ENCODE data around the gene RDH11.
A peak's percentile ranks its signal among the peaks of the same experiment; 100 is the strongest.
"Not testable (repeated sequence)": the region's sequence is repeated elsewhere in the genome, so short reads cannot be mapped to it uniquely, and the experiment has no call there.

The RDH11 gene

DNA sequence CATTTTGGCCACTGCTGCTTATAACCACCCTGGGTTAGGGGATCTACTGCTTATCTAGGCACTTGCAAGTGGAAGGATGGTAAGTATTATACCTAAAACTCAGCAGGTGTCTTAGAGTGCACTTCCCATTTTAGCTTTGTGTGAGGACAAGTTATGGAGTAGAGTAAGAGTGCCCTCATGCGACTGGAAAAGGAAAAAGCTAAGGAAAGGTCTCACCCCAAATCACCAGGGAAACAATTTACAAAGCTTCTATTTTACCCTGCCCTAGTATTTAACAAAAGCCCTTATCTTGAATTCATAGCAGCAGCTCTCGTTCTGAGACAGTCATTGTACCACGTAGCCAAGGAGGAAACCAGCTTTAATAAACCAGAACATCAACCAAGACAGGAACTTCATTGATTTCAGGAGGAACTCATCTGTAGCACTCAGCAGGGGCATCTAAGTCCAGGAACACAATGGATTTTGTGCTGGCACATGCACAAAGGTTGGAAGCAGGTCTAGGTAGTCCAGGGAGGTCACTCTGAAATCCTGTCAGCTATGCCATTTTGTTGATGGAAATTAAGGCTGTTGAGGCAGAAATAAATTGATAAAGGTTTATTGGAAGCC lies 9.0 kb upstream of the RDH11 start:
- peak in 15 of 51 donors; percentile 5 to 86 (median 19) for DNase-seq

- no peak for DNase-seq
Observed at GRCh38 chr14:67703997-67704396, 8.4 kb upstream of the RDH11 start.

DNA sequence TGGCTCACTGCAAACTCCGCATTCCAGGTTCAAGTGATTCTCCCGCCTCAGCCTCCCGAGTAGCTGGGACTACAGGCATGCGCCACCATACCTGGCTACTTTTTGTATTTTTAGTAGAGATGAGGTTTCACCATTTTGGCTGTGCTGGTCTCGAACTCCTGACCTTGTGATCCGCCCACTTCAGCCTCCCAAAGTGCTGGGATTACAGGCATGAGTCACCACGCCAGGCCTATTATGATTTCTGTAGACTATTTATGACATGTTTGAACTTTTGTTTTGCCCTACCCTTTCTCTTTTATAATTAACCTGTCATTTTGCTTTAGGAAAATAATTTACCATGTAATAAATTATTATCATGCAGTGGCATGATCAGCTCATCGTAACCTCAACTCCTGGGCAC lies 5.9 kb upstream of the RDH11 start, which contains the start of gene RDH12:
Gene RDH12, plus strand, starts transcription at position 395 of the 400 bp plus-strand sequence. CDS start 20,757 bp downstream, outside the sequence.
- not testable (repeated sequence) for DNase-seq

DNA sequence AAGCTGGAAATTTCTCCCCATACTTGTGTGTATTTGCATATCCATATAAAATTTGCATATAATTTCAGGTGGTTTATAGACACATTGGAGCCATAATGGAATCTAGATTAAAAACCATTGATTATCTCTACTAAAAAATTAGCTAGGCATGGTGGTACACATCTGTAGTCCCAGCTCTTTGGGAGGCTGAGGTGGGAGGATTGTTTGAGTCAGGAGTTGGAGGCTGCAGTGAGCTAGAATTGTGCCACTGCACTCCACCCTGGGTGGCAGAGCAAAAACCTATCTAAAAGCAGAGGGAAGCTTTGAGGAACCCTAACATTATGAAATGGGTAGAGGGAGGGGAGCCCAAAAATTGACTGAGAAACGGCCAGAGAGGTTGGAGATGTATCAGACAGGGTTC lies 2.6 kb upstream of the RDH11 start:
- no peak for DNase-seq

- no peak for DNase-seq
Observed at GRCh38 chr14:67697006-67697405, 1.4 kb upstream of the RDH11 start.

DNA sequence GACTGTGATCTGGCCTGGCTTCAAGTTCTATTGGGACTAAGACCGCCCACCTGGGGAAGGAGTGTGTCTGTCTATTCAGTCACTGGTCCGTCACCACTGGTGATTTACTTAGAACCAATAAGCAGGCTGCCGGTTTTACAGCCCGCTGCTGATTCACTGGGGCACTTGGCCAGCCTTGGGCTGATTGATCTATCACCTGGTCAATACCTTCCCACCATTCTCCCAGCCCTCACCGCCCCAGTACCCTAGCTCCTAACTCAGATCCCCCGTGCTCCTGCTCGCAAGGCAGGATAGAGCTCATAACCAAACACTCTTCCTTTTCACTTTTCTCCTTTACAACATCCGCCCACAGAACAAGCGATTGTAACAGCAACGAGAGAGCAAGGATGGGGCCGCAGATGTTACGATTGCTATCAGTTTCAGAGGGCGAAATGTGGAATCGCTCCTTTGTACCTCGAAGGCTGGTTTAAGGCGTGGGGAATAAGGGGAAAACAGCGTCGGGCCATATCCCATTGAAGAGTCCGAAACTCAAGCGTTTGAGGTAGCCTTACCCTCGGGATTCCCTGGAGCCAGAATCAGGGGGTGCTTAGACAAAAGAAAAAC lies 672 bp downstream of the RDH11 start:
- DNase-seq = peak in 40 of 51 donors; percentile 7 to 85 (median 47)

DNA sequence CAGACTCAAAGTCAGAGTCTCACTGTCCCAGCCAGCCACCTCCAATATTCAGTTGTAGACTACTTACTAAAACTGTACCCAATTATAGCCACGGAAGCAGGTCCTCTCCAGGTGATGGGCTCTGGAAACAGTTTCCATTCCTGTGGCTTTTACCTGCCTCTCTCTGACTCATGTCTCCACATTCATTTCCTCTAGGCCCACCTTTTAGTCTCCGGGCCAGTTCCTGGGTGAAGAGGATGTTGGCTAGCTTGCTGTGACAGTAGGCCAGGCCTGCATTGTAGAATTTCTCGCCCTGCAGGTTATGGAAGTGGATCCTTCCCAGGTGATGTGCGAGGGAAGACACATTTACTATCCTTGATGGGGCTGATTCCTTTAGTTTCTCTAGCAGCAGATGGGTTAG lies 5.6 kb downstream of the RDH11 start:
- DNase-seq = no peak

DNA sequence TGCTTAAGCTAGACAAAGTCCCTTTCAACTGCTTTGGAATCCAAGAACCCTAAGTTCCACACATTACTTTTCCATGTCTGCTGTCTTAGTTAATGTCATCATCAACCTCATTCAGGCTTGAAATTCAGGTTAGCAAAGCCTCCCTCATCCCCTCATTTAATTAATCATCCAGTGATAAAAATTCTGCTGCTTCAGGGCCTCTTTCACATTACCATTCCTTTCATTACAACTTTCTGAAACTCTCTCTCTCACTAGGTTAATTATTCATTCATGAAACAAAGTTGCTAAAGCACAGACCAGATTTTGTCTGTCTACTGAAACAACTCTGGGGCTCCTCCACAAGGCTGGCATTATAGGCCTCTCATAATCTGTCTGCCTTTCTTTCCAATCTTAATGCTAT lies 11.7 kb downstream of the RDH11 start:
- DNase-seq = no peak

DNA sequence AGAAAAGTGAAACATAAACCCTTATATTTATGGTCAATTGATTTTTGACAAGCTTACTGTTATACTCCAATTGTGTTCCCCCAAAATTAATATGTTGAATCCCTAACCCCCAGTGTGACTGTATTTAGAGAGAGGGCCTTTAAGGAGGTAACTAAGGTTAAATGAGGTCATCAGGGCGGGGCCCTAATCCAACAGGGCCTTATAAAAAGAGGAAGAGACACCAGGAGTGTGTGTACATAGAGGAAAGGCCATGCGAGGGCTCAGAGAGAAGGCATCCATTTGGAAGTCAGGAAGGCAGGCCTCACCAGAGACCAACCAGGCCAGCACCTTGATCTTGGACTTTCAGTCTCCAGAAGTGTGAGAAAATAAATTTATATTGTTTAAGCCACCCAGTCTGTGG lies 14.6 kb downstream of the RDH11 start:
- DNase-seq = no peak

DNA sequence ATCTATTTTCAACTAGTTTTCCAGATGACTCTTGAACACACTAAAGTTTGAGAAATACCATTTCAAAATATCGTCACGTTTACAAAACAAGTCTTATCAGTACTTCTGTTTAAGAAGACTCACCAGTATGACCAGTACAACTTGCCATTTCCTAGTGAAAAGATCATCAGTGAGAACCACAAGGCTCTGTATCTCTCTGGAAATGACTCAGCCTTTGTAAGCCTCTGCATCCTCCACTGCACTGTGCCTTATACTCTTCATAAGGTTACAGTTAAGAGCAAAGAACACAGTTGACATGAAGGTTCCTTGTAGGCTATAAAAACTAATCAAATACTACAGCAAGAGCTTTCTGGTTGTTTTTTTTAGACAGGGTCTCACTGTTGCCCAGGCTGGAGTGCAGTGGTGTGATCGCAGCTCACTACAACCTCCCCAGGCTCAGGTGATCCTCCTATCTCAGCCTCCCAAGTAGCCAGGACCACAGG lies 15.4 kb downstream of the RDH11 start:
- DNase-seq = no peak

- no peak for DNase-seq
Observed at GRCh38 chr14:67679006-67679405, 16.6 kb downstream of the RDH11 start.

DNA sequence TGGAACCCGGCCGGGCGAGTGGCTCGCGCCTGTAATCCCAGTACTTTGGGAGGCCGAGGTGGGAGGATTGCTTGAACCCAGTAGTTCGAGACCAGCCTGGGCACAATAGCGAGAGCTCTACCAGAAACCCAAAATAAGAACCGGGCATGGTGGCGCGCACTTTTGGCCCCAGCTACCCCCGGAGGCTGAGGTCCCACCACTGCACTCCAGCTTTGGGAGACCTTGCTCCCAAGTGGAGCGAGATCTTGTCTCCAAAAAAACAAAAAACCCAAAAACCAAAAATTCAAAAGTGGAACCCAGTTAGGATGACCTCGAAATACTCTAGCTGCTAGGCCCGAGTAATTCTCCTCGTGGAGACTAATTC lies 20.4 kb downstream of the RDH11 start:
- no peak for DNase-seq

- DNase-seq = peak; percentile 32 to 98 (median 82)
Observed at GRCh38 chr14:67674480-67675218, 20.9 kb downstream of the RDH11 start, which contains the start of gene VTI1B. Gene VTI1B, minus strand, starts transcription at chr14:67674632. Its CDS starts 143 bp downstream, at chr14:67674489.

- peak in 46 of 51 donors; percentile 7 to 77 (median 54) for DNase-seq
Observed at GRCh38 chr14:67674139-67674479, 21.5 kb downstream of the RDH11 start.

DNA sequence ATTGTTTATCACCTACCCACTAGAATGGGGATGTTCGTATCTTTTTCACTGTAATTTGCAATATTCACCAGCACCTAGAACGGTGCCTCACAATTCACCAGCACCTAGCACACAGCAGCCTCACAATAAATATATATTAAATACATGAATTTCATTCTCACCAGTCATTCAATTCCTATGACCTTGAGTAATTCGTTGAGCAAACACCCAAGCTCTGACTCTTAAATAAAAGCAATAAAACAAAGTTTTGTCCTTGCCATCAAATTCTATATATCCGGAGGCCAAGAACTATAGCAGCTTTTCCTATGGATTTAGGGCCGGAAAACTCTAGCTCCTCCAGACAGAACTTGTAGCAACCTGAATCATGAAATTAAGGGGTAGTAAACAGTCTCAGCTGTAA lies 22.1 kb downstream of the RDH11 start:
- DNase-seq = no peak

- no peak for DNase-seq
Observed at GRCh38 chr14:67668559-67668958, 27.0 kb downstream of the RDH11 start.

DNA sequence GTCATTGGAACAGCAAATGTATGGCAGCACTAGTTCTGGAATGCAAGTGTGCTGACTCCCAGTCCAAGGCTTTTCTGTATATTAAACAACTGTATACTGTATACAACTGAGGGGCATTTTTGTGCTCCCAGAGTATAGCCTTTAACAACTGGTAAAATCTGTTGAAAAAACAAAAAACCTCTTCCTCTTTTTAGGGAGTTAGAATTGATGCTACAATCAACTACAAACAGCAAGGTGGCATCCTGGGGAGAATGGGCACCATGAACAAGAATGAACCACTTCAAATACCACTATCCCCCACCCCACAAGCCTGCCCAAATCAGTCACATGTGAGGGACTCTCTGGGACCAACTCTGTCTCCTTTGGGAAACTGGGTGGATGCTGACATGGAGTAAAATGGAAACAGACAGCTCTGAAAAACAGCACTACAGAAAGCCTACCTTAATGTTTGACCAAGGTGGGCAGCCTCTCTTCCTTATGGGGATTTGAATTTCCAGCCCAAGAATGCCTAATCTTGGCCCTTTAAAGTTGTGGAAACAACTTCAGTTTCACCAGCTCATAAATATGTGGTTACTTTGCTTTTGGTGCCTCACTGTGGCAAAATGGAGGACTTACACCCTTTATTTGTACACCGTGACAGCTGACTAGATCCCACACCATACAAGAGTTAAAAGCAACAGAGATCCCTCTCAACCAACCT lies 28.7 kb downstream of the RDH11 start:
- peak in 9 of 51 donors; percentile 2 to 46 (median 10) for DNase-seq

GRCh38 chr14:67665868-67666267 lies 29.7 kb downstream of the RDH11 start:
- no peak for DNase-seq

DNA sequence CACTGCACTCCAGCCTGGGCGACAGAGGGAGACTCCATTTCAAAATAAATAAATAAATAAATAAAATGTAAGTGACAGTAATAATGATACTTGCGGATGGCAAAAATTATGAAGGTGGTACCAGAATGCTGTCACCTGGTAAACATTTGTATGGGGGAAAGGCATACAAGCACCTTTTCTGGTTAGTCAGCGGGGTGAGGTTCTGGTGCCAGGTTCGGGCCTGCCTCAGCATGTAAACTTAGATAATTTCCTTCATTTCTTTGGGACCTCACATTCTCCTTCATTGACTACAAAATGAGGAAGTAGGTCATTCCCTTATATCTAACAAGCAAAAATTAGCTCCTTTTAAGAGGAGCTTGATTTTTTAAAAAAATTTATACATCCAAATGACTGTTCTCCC lies 31.9 kb downstream of the RDH11 start:
- DNase-seq = no peak

DNA sequence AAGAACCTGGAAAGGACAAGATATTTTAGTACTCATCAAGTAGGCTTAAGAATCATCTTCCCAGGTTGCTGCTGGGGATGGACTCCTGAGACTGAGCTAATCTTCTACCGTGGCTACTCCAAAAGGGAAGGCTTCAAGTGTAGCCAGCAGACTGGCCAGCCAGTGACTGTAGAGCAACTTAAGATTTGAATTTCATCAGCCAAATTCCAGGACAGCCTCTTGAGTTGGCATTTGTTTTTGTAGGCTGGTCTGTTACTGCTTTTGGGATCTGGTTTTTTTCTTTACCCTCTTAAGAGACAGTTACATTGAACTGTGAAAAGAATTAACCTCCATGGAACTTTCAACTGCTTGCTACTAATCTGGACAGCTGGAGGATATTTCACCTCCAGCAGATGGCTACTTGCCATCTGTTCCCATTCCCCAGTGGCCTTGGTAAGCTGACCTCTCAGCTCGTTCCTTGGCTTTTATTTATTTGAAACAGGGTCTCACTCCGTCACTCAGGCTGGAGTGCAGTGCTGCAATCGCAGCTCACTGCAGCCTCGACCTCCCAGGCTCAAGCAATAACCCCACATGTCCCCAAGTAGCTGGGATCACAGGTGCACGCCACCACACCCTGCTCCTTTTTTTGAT lies 41.8 kb downstream of the RDH11 start:
- DNase-seq = no peak

DNA sequence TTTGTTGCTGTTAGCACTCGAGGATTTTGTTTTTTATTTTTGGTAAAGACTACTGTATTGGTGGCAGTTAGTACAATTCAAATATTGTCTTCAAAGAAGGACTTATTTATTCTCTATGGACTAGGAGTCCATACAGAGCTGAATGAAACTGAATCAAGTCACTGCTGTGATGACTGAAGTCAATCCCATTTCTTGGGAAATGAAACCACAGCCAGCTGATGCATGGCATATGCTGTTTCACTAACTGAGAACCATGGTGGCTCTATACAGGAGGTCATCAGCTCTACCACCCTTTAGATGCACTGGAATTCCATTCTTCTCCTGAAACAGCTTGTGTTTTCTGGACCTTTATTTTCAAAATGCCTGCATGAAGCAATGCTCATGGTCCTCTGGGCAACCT lies 43.4 kb downstream of the RDH11 start:
- no peak for DNase-seq

GRCh38 chr14:67650694-67651093 lies 44.9 kb downstream of the RDH11 start:
- no peak for DNase-seq

All from hypothalamus (tissue), 51 donors.